Dermis blood vessel endothelial cell (primary cell): ENCODE data around the gene C7orf33. TPM values are rescaled to one million over a fixed set of nuclear protein-coding genes. Genes with fewer than 3 reads are reported as not detected.

ENCODE experiments used
- DNase-seq: peaks from one replicate; pipeline ENCODE4 v3.0.0; 2010
- total RNA-seq: library from RNA; depleted of rRNA; stranded (reverse); fragments of >200 nt; gene quantifications from 2 replicates; pipeline ENCODE4 v1.2.3, GENCODE V29; 2014

The C7orf33 gene
- total RNA-seq, 1 donor from 2014 or later: not detected

- DNase-seq: no peak
These were observed 39.5 kb downstream of the C7orf33 start for GRCh38 chr7:148630078-148630477.

GRCh38 chr7:148633761-148634160 is 43.2 kb downstream of the C7orf33 start:
- no peak for DNase-seq

GRCh38 chr7:148637094-148637493 is 46.5 kb downstream of the C7orf33 start:
- DNase-seq: no peak

DNA sequence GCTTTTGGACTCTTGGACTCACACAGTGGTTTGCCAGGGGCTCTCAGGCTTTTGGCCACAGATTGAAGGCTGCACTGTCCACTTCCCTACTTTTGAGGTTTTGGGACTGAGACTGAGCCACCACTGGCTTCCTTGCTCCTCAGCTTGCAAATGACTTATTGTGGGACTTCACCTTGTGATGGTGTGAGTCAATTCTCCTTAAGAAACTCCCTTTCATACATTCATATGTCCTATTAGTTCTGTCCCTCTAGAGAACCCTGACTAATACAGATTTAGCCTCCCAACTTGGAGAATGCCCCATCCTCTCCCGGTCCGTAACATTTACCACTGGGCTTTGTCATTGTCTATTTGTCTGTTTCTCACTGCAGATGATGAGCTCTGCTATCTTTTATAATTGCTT is 55.3 kb downstream of the C7orf33 start:
- no peak for DNase-seq

GRCh38 chr7:148650232-148650858 is 59.8 kb downstream of the C7orf33 start:
- DNase-seq: no peak

GRCh38 chr7:148652773-148653172 is 62.2 kb downstream of the C7orf33 start:
- no peak for DNase-seq

DNA sequence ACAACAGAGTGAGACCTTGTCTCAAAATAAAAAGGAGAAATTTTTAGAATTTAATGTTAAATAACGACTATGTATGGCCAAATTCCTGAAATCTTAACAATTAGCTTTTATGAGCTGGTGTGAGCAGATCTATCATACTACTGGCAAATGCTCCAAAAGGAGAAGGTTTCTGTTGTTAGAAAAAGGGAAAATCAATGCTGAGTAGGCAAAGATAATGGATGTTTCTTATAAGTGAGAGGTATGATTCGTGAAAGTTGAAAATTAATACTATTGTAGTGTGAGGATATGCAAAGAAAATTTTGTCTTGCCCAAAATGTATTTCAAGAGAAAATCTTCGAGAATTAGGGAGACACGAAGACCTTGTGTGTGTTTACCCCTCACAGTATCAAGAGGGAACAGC is 67.4 kb downstream of the C7orf33 start:
- no peak for DNase-seq

GRCh38 chr7:148661471-148661870 is 70.9 kb downstream of the C7orf33 start:
- no peak for DNase-seq

- DNase-seq: no peak
These were observed 72.1 kb downstream of the C7orf33 start for GRCh38 chr7:148662646-148663045.

GRCh38 chr7:148664324-148664723 is 73.8 kb downstream of the C7orf33 start:
- peak; percentile 43 for DNase-seq

- DNase-seq: no peak
These were observed 74.7 kb downstream of the C7orf33 start for GRCh38 chr7:148665221-148665620.

Other genes with a start within 250 kb of the C7orf33 start
- 48.8 and 71.1 TPM in 2 replicates for gene CUL1, start 108.1 kb downstream of the C7orf33 start, total RNA-seq